Stimulated activated effector memory CD8-positive, alpha-beta T cell treated with anti-CD3 and anti-CD28 coated beads, Interleukin-12 subunit alpha, Interleukin-12 subunit beta, amount 100 ng/mL, for 72 hours (primary cell): Measurements from ENCODE around the gene IL1RAPL2.

Experiments used
- ATAC-seq: fragments of 150-1000 bp; cut with Tn5 transposase; 2 replicates; pipeline ENCODE4 v1.10.0; 2021
- DNase-seq, 2 donors: peaks; one replicate each; pipeline ENCODE4 v3.0.0; 2021 to 2022; ENCODE audit warnings: low spot score in 2 of 2
- H3K27ac Mint-ChIP-seq: one replicate; pipeline ENCODE4 v1.8.0; 2022; ENCODE audit warnings: mild to moderate bottlenecking, mixed read lengths
- H3K36me3 Mint-ChIP-seq: one replicate; pipeline ENCODE4 v1.8.0; 2022; ENCODE audit warnings: mild to moderate bottlenecking, mixed read lengths
- H3K4me1 Mint-ChIP-seq: one replicate; pipeline ENCODE4 v1.8.0; 2022; ENCODE audit warnings: mixed read lengths
- H3K4me3 Mint-ChIP-seq: one replicate; pipeline ENCODE4 v1.8.0; 2022; ENCODE audit warnings: mild to moderate bottlenecking, mixed read lengths
- H3K9me3 Mint-ChIP-seq: one replicate; pipeline ENCODE4 v1.8.0; 2022; ENCODE audit warnings: mixed read lengths

The IL1RAPL2 gene

GRCh38 chrX:105328773-105329172, 762.8 kb downstream of the IL1RAPL2 start:
- Mint-ChIP-seq H3K9me3 (peaks cover 11% of the 10 kb centered on the region), H3K4me1 (no peaks in the 10 kb centered on the region), H3K27ac (no peak overlapping the region), H3K4me3 (no peak overlapping the region), H3K36me3 (no peaks in the 10 kb centered on the region)
- DNase-seq (no peak), ATAC-seq (no peak)

- Mint-ChIP-seq H3K27ac (no peak overlapping the region), H3K4me3 (no peak overlapping the region), H3K9me3 (peaks cover 9% of the 10 kb centered on the region), H3K36me3 (no peaks in the 10 kb centered on the region), H3K4me1 (no peaks in the 10 kb centered on the region)
- ATAC-seq (no peak), DNase-seq (no peak)
These were observed 765.2 kb downstream of the IL1RAPL2 start for GRCh38 chrX:105331244-105331643.

GRCh38 chrX:105347373-105347772, 781.4 kb downstream of the IL1RAPL2 start:
- no peak overlapping the region for H3K4me3 Mint-ChIP-seq
- no peaks in the 10 kb centered on the region for H3K9me3 Mint-ChIP-seq
- no peaks in the 10 kb centered on the region for H3K4me1 Mint-ChIP-seq
- DNase-seq (no peak), ATAC-seq (no peak)
- H3K36me3 Mint-ChIP-seq = no peaks in the 10 kb centered on the region
- H3K27ac Mint-ChIP-seq = no peak overlapping the region

- Mint-ChIP-seq H3K36me3 (no peaks in the 10 kb centered on the region), H3K27ac (no peak overlapping the region)
- ATAC-seq = no peak
These were observed 783.5 kb downstream of the IL1RAPL2 start for GRCh38 chrX:105349476-105349875.

GRCh38 chrX:105375816-105376215, 809.8 kb downstream of the IL1RAPL2 start:
- Mint-ChIP-seq H3K36me3 (no peaks in the 10 kb centered on the region), H3K4me1 (no peaks in the 10 kb centered on the region), H3K27ac (no peak overlapping the region), H3K4me3 (no peak overlapping the region), H3K9me3 (peaks cover 4% of the 10 kb centered on the region)
- ATAC-seq = no peak
- DNase-seq = no peak

More at GRCh38 chrX:105349476-105349875, 783.5 kb downstream of the IL1RAPL2 start:
- no peaks in the 10 kb centered on the region for H3K4me1 Mint-ChIP-seq
- no peaks in the 10 kb centered on the region for H3K9me3 Mint-ChIP-seq
- no peak for DNase-seq
- no peak overlapping the region for H3K4me3 Mint-ChIP-seq

GRCh38 chrX:105424729-105425128, 858.7 kb downstream of the IL1RAPL2 start:
- Mint-ChIP-seq H3K4me3 (no peak overlapping the region), H3K36me3 (no peaks in the 10 kb centered on the region), H3K9me3 (peaks cover 8% of the 10 kb centered on the region), H3K4me1 (no peaks in the 10 kb centered on the region), H3K27ac (no peak overlapping the region)
- ATAC-seq (no peak), DNase-seq (no peak)

- Mint-ChIP-seq H3K27ac (no peak overlapping the region), H3K9me3 (peaks cover 2% of the 10 kb centered on the region)
- DNase-seq = no peak
These were observed 885.4 kb downstream of the IL1RAPL2 start for GRCh38 chrX:105451401-105451800.

GRCh38 chrX:105458846-105459245, 892.8 kb downstream of the IL1RAPL2 start:
- H3K36me3 Mint-ChIP-seq = no peaks in the 10 kb centered on the region
- H3K4me1 Mint-ChIP-seq = no peaks in the 10 kb centered on the region
- H3K9me3 Mint-ChIP-seq = peaks cover 10% of the 10 kb centered on the region
- DNase-seq (no peak), ATAC-seq (no peak)
- H3K27ac Mint-ChIP-seq = no peak overlapping the region
- no peak overlapping the region for H3K4me3 Mint-ChIP-seq

More at GRCh38 chrX:105451401-105451800, 885.4 kb downstream of the IL1RAPL2 start:
- ATAC-seq = no peak
- H3K36me3 Mint-ChIP-seq = no peaks in the 10 kb centered on the region
- no peak overlapping the region for H3K4me3 Mint-ChIP-seq
- no peaks in the 10 kb centered on the region for H3K4me1 Mint-ChIP-seq

GRCh38 chrX:105460376-105460775, 894.4 kb downstream of the IL1RAPL2 start:
- no peak overlapping the region for H3K27ac Mint-ChIP-seq
- DNase-seq (no peak), ATAC-seq (no peak)
- H3K36me3 Mint-ChIP-seq = no peaks in the 10 kb centered on the region
- H3K9me3 Mint-ChIP-seq = peaks cover 10% of the 10 kb centered on the region
- no peak overlapping the region for H3K4me3 Mint-ChIP-seq
- no peaks in the 10 kb centered on the region for H3K4me1 Mint-ChIP-seq

GRCh38 chrX:105461016-105461415, 895.0 kb downstream of the IL1RAPL2 start:
- H3K9me3 Mint-ChIP-seq = peaks cover 10% of the 10 kb centered on the region
- DNase-seq = no peak

GRCh38 chrX:105462186-105462585, 896.2 kb downstream of the IL1RAPL2 start:
- Mint-ChIP-seq H3K36me3 (no peaks in the 10 kb centered on the region), H3K4me3 (no peak overlapping the region), H3K4me1 (no peaks in the 10 kb centered on the region), H3K27ac (no peak overlapping the region), H3K9me3 (peaks cover 8% of the 10 kb centered on the region)
- DNase-seq (no peak), ATAC-seq (no peak)

More at GRCh38 chrX:105461016-105461415, 895.0 kb downstream of the IL1RAPL2 start:
- Mint-ChIP-seq H3K4me3 (no peak overlapping the region), H3K4me1 (no peaks in the 10 kb centered on the region), H3K36me3 (no peaks in the 10 kb centered on the region), H3K27ac (no peak overlapping the region)
- ATAC-seq = no peak

GRCh38 chrX:105463473-105463872, 897.5 kb downstream of the IL1RAPL2 start:
- ATAC-seq = no peak
- peaks cover 8% of the 10 kb centered on the region for H3K9me3 Mint-ChIP-seq
- no peak overlapping the region for H3K27ac Mint-ChIP-seq
- no peak for DNase-seq
- no peak overlapping the region for H3K4me3 Mint-ChIP-seq
- no peaks in the 10 kb centered on the region for H3K36me3 Mint-ChIP-seq
- H3K4me1 Mint-ChIP-seq = no peaks in the 10 kb centered on the region

- DNase-seq = no peak
- H3K36me3 Mint-ChIP-seq = no peaks in the 10 kb centered on the region
These were observed 898.6 kb downstream of the IL1RAPL2 start for GRCh38 chrX:105464618-105465017.

GRCh38 chrX:105468741-105469140, 902.7 kb downstream of the IL1RAPL2 start:
- no peak for ATAC-seq
- DNase-seq = no peak
- Mint-ChIP-seq H3K27ac (no peak overlapping the region), H3K9me3 (peaks cover 3% of the 10 kb centered on the region), H3K4me3 (no peak overlapping the region), H3K36me3 (no peaks in the 10 kb centered on the region), H3K4me1 (no peaks in the 10 kb centered on the region)

More at GRCh38 chrX:105464618-105465017, 898.6 kb downstream of the IL1RAPL2 start:
- Mint-ChIP-seq H3K4me3 (no peak overlapping the region), H3K9me3 (peaks cover 10% of the 10 kb centered on the region), H3K4me1 (no peaks in the 10 kb centered on the region), H3K27ac (no peak overlapping the region)
- ATAC-seq = no peak

GRCh38 chrX:105471597-105471996, 905.6 kb downstream of the IL1RAPL2 start:
- Mint-ChIP-seq H3K9me3 (peaks cover 5% of the 10 kb centered on the region), H3K27ac (no peak overlapping the region), H3K36me3 (no peaks in the 10 kb centered on the region), H3K4me1 (no peaks in the 10 kb centered on the region), H3K4me3 (no peak overlapping the region)
- no peak for ATAC-seq
- no peak for DNase-seq

GRCh38 chrX:105475801-105476200, 909.8 kb downstream of the IL1RAPL2 start:
- no peak for ATAC-seq
- Mint-ChIP-seq H3K4me3 (no peak overlapping the region), H3K27ac (no peak overlapping the region), H3K36me3 (no peaks in the 10 kb centered on the region), H3K9me3 (peaks cover 8% of the 10 kb centered on the region), H3K4me1 (no peaks in the 10 kb centered on the region)
- no peak for DNase-seq

GRCh38 chrX:105477351-105477750, 911.4 kb downstream of the IL1RAPL2 start:
- Mint-ChIP-seq H3K4me1 (no peaks in the 10 kb centered on the region), H3K4me3 (no peak overlapping the region), H3K9me3 (peaks cover 8% of the 10 kb centered on the region), H3K36me3 (no peaks in the 10 kb centered on the region), H3K27ac (no peak overlapping the region)
- ATAC-seq (no peak), DNase-seq (no peak)
